Astrocyte of the cerebellum (primary cell): ENCODE measurements around the gene PCED1B.
A peak's percentile ranks its signal among the peaks of the same experiment; 100 is the strongest.

ENCODE experiments used
- DNase-seq: peaks from one replicate; pipeline ENCODE4 v3.0.0-alpha.2; 2011; ENCODE audit warnings: low read depth
- H3K4me3 ChIP-seq: 2 replicates; pipeline ENCODE4 v1.5.1; 2011; ENCODE audit warnings: mild to moderate bottlenecking, low read depth, low read length, moderate library complexity
- in situ Hi-C: cut with HindIII; loops from 2 replicates; pipeline ENCODE4 v1.10.0; 2017; ENCODE audit warnings: low sequenced_read_pairs
- TF ChIP-seq, protein P1 (sequence below): IDR thresholded peaks from 2 replicates; pipeline ENCODE4 v1.5.1; 2012; ENCODE audit warnings: low read length, low read depth, moderate library complexity, mild to moderate bottlenecking; ENCODE audit errors: missing control alignments

The PCED1B gene

DNA sequence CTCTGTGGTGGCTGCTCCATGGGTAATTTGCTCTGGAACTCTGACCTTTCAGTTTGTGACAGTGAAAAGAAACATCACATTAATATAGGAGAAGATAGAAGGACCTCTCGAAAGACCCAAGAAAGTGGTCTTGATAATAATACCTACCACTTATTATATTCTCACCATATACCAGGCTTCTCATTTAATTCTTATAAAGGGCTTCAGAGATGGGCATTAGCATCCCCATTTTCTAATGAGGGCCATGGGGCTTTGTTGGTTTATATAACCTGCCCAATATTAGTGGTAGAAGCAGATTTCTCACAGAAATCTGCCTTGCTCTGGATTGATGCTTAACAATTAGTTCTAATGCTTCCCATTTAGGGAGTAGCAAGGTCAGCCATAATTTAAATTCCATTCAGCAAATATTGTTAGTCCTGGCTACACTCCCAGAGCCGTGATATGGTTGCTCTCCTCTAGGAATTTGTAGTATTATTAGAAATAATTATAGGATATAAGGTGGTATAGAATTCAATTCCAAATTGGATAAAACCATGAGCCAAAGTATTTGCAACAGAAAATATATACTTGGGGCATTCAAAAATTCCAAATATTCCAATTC lies 7.8 kb downstream of the PCED1B start:
- DNase-seq, result no peak
- no peak overlapping the region for H3K4me3 ChIP-seq
- TF ChIP-seq, protein P1, sequence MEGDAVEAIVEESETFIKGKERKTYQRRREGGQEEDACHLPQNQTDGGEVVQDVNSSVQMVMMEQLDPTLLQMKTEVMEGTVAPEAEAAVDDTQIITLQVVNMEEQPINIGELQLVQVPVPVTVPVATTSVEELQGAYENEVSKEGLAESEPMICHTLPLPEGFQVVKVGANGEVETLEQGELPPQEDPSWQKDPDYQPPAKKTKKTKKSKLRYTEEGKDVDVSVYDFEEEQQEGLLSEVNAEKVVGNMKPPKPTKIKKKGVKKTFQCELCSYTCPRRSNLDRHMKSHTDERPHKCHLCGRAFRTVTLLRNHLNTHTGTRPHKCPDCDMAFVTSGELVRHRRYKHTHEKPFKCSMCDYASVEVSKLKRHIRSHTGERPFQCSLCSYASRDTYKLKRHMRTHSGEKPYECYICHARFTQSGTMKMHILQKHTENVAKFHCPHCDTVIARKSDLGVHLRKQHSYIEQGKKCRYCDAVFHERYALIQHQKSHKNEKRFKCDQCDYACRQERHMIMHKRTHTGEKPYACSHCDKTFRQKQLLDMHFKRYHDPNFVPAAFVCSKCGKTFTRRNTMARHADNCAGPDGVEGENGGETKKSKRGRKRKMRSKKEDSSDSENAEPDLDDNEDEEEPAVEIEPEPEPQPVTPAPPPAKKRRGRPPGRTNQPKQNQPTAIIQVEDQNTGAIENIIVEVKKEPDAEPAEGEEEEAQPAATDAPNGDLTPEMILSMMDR, result no peak
- in situ Hi-C loops, result no loop called here

DNA sequence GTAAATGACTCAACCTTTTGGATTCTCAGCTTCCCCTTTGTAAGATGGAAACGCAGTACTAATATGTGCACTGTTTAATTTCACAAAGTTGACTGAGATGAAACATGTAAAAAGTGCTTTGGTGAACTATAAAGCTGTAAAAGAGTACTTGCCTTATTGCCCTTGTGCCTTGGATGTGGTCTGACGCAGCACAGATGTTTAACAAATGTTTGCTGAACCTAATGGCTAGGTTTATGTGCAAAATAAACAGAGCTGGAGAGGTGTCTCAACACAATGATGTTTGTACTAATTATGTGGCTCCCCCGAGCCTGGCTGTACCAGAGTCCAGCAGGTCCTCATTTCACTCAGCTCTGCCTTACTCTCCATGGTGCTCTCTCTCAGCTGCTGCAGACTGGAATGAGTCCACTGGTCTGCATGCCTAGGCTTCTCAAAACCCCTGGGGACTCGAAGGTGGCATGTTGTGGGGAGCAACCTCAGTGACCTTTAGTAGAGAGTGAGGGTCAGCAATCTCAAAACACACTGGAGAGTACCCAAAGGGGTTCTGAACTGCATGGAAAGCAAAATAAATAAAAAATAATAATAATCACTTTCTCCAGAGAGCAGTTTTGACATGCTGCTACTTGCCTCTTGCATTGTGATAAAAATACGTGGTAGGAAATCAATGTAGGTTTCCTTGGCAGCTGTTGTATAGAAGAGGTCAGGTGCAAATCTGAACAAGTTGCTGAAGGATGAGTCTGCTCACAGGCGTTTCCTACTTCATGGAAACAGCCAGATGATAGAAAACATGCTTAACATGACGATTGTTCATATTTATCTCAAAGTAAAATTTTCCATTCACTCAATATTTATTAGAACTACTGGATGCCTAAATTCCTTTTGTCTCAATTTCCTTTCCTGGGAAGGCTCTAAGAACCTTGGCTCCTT lies 8.9 kb downstream of the PCED1B start:
- no peak overlapping the region for H3K4me3 ChIP-seq
- in situ Hi-C loops, result no loop called here
- TF ChIP-seq, protein P1, result no peak
- no peak for DNase-seq

DNA sequence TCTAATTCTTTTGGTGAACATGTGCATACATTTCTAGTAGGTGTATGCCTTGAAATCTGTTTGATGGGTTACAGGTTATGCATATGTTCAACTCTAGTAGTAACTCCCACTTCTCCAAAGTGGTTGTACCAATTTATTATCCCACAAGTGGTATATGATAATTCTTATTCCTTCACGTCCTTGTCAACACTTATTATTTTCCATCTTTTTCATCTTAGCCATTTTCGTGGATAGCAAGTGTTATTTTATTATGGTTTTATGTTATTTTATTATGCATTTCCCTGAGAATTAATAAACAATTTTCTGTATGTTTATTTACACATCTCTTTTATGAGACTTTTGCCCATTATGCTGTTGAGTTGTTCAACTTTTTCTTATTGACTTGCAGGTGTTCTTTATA lies 11.6 kb downstream of the PCED1B start:
- in situ Hi-C loops, result no loop called here
- DNase-seq, result no peak
- TF ChIP-seq, protein P1, result no peak
- H3K4me3 ChIP-seq, result no peak overlapping the region

DNA sequence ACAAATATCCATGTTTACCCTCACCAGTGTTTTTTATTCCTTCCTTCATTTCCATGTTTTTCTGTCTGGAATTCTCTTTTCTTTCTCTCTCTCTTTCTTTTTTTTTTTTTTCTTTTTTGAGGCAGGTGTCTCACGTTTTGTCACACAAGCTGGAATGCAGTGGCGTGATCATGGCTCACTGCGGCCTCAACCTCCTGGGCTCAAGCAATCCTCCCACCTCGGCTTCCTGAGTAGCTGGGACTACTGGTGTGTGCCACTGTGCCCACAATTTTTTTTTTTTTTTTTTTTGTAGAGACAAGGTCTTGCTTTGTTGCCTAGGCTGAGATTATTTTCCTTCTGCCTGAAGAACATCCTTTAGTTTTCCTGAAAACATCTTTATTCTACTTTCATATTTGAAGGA lies 15.4 kb downstream of the PCED1B start:
- in situ Hi-C loops, result no loop called here
- no peak overlapping the region for H3K4me3 ChIP-seq
- TF ChIP-seq, protein P1, result no peak
- DNase-seq, result no peak

DNA sequence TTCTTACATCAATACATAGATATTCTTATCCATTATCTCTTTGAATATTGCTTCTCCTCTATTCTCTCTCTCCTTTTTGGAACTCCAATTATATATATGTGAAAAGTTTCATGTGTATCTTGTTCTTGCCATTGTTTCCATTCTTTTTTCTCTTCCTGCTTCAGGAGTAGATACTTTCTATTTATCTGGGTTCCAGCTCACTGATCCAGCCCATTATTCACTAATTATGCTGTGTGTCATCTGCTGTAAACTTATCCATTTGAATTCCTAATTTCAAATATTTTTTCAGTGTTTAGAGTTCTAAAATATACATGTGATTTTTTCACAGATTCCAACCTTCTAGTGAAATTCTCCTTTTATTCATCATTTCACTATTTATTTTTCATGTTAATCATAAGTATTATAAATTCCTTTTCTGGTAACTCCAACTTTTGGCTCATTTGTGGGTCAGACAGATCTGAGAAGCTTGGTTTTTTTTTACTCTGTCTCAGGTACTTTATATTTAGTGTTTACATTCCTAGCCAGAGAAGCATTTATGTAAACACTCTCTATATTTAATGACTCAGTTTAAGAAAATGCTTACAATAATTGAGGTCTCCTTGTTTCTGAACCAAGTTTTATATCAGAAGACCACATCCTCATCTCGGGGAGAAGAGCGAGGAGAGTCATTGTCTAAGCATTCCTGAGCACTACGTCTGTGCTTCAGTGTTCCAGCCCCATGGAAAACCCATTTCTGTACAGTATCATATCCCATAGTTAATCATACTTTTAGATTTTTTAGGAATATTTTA lies 16.2 kb downstream of the PCED1B start:
- peak; percentile 63 for DNase-seq
- TF ChIP-seq, protein P1, result no peak
- no peak overlapping the region for H3K4me3 ChIP-seq
- in situ Hi-C loops, result no loop called here

DNA sequence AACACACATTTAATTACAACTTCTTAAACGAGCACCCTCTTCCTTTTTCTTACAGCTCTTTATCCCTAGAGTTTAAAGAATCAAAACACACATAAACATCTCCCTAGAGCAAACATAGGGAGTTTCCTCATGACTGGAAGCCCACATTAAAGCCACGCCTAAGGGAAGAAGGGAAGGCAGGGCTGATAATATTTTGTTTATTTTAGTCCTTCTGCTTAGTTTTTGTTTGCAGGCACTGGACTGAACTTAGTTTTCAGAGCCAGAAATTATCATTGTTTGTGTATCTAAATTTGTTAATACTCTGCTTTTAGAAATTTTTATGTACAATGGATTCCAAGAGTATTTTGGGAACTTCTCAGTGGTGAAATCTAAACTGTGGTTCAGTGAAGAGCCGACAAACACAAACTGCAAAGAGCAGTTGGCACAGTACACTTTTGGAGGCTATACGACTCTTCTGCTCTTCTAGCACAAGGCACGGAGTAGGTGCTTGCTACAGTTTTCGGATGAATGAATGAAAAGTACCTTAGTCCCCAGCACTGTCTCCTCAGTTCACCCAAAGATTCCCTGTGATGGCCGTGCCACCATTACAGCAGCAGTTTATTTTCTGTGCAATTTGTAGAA lies 18.0 kb downstream of the PCED1B start:
- in situ Hi-C loops, result no loop called here
- TF ChIP-seq, protein P1, result no peak
- H3K4me3 ChIP-seq, result no peak overlapping the region
- DNase-seq, result no peak
